Lower leg skin (tissue), 3 donors: ENCODE measurements around the gene ETNK1.

Source experiments
- POLR2A ChIP-seq, 2 donors: fragments of 450-650 bp; IDR thresholded peaks; one replicate each; pipeline ENCODE4 v1.6.1; 2016 to 2017; ENCODE audit warnings: antibody characterized with exemption in 2 of 2, mild to moderate bottlenecking in 1 of 2, moderate library complexity in 1 of 2
- TF ChIP-seq, protein P1 (sequence below), 3 donors: fragments of 450-650 bp; IDR thresholded peaks; one replicate each; pipeline ENCODE4 v1.5.1; 2016; ENCODE audit warnings: antibody characterized with exemption in 3 of 3, mild to moderate bottlenecking in 3 of 3, moderate library complexity in 2 of 3

DNA sequence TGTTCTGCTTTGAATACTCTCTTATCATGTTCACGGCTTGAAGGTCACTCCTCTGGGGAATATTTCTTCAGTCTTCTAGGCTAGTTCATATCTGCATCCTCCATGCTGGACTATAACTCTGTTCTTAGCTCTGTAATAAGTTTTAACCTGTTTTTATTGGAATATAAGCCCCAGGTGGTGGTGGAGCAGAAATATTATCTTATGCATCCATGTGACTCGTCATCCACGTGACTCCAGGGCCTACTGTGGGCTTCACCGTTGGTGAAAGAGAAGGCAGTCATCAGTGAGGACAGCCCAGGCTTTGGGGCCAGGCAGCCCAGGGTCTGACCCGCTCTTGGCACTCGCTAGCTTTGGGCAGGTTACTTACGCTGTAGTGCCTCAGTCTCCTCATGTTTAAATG, 87.1 kb downstream of the ETNK1 start:
- TF ChIP-seq, protein P1, sequence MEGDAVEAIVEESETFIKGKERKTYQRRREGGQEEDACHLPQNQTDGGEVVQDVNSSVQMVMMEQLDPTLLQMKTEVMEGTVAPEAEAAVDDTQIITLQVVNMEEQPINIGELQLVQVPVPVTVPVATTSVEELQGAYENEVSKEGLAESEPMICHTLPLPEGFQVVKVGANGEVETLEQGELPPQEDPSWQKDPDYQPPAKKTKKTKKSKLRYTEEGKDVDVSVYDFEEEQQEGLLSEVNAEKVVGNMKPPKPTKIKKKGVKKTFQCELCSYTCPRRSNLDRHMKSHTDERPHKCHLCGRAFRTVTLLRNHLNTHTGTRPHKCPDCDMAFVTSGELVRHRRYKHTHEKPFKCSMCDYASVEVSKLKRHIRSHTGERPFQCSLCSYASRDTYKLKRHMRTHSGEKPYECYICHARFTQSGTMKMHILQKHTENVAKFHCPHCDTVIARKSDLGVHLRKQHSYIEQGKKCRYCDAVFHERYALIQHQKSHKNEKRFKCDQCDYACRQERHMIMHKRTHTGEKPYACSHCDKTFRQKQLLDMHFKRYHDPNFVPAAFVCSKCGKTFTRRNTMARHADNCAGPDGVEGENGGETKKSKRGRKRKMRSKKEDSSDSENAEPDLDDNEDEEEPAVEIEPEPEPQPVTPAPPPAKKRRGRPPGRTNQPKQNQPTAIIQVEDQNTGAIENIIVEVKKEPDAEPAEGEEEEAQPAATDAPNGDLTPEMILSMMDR (IDR thresholded peaks at IDR 0.05), result no peak
- TF ChIP-seq POLR2A (IDR thresholded peaks at IDR 0.05), result no peak
